Hepatocyte (in vitro differentiated cells): ENCODE data around the gene COL4A2. TPM values are rescaled to one million over a fixed set of nuclear protein-coding genes. Genes with fewer than 3 reads are reported as not detected.
"Not testable (repeated sequence)": the region's sequence is repeated elsewhere in the genome, so short reads cannot be mapped to it uniquely, and the experiment has no call there.

Experiments used
- DNase-seq: peaks from one replicate; pipeline ENCODE4 v3.0.0-alpha.2; 2016; ENCODE audit warnings: low spot score
- H2AFZ ChIP-seq: fragments of 200-600 bp; sonication (generic); 2 replicates; pipeline ENCODE4 v1.6.0; 2016; ENCODE audit warnings: antibody characterized with exemption, mild to moderate bottlenecking
- H3K27ac ChIP-seq: fragments of 200-600 bp; sonication (generic); 2 replicates; pipeline ENCODE4 v1.5.1; 2016; ENCODE audit warnings: mild to moderate bottlenecking
- H3K27me3 ChIP-seq: fragments of 200-600 bp; sonication (generic); 2 replicates; pipeline ENCODE4 v1.6.1; 2016
- H3K36me3 ChIP-seq: fragments of 200-600 bp; sonication (generic); replicated peaks from 2 replicates; pipeline ENCODE4 v1.5.1; 2016; ENCODE audit warnings: low read depth; ENCODE audit not compliant: insufficient read depth
- H3K4me1 ChIP-seq: fragments of 200-600 bp; sonication (generic); 2 replicates; pipeline ENCODE4 v1.5.1; 2016; ENCODE audit warnings: mild to moderate bottlenecking, moderate library complexity; ENCODE audit not compliant: insufficient read depth
- H3K4me2 ChIP-seq: fragments of 200-600 bp; sonication (generic); 2 replicates; pipeline ENCODE4 v1.6.0; 2016
- H3K4me3 ChIP-seq: fragments of 200-600 bp; sonication (generic); 2 replicates; pipeline ENCODE4 v1.5.1; 2016; ENCODE audit warnings: mild to moderate bottlenecking
- H3K79me2 ChIP-seq: fragments of 200-600 bp; sonication (generic); 2 replicates; pipeline ENCODE4 v1.6.0; 2017; ENCODE audit warnings: mild to moderate bottlenecking
- H3K9me2 ChIP-seq: fragments of 200-600 bp; sonication (generic); replicated peaks from 2 replicates; pipeline ENCODE4 v1.6.0; 2017; ENCODE audit warnings: mild to moderate bottlenecking; ENCODE audit not compliant: insufficient read depth
- H3K9me3 ChIP-seq: fragments of 200-600 bp; sonication (generic); 2 replicates; pipeline ENCODE4 v1.5.1; 2016; ENCODE audit warnings: low read depth, mild to moderate bottlenecking
- H4K20me1 ChIP-seq: fragments of 200-600 bp; sonication (generic); 2 replicates; pipeline ENCODE4 v1.6.0; 2016; ENCODE audit warnings: mild to moderate bottlenecking; ENCODE audit not compliant: insufficient read depth, poor library complexity, severe bottlenecking
- EZH2 ChIP-seq: fragments of 200-600 bp; sonication (generic); IDR thresholded peaks from 2 replicates; pipeline ENCODE4 v1.6.1; 2016; ENCODE audit warnings: antibody characterized with exemption, mild to moderate bottlenecking, borderline replicate concordance
- EZH2phosphoT487 ChIP-seq: fragments of 200-600 bp; sonication (generic); IDR thresholded peaks from one replicate; pipeline ENCODE4 v1.6.1; 2018; ENCODE audit warnings: antibody characterized with exemption, mild to moderate bottlenecking, low read depth, moderate library complexity; ENCODE audit not compliant: unreplicated experiment, severe bottlenecking
- WGBS: methylation state at CpG from one replicate; pipeline ENCODE4 v1.1.6; 2016; ENCODE audit warnings: low lambda C conversion rate; ENCODE audit errors: missing lambda C conversion rate; 5-methylcytosine and 5-hydroxymethylcytosine counted together
- polyA plus RNA-seq: library from polyadenylated mRNA; unstranded; fragments of >200 nt; fragmentation: Nextera tagmentation; extraction: Ambion mirVana; gene quantifications from 2 replicates; pipeline ENCODE4 v1.2.1, GENCODE V29; 2016
- total RNA-seq: library from RNA; depleted of rRNA; stranded (reverse); fragments of >200 nt; gene quantifications from 2 replicates; pipeline ENCODE4 v1.2.3, GENCODE V29; 2014
- TF ChIP-seq, protein P1 (sequence below): fragments of 200-600 bp; sonication (generic); IDR thresholded peaks from 2 replicates; pipeline ENCODE4 v1.5.1; 2016; ENCODE audit warnings: antibody characterized with exemption, mild to moderate bottlenecking; ENCODE audit not compliant: poor library complexity

Gene COL4A2
- total and polyA plus RNA-seq, 2 experiments from 2014 or later: 171 to 221 TPM

DNA sequence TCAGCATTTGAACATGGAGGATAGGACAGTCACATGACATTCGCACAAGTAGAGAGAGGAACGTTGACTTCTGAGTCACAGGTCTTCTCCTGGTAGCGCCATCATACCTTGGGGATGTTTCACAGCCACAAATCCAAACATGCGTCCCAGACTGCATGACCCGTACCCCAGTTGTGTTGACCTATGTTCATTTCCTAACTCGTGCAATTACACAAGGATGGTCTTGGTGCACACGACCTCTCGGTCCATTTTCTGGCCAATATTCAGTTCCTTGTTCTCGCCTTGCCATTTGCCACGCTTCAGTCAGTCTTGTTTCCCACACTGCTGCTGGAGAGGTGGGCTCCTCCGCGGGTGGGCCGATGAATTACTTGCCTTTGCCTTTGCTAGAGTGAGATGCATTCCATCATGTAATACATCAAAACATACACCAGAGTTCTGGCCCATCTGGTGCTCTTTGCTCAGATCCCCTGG lies 87.3 kb downstream of the COL4A2 start:
- no peak overlapping the region for H3K4me2 ChIP-seq
- peaks cover 13% of the 10 kb centered on the region for H3K4me1 ChIP-seq
- H3K79me2 ChIP-seq: peaks cover 8% of the 10 kb centered on the region
- 94% methylated on average over 13 of the region's 13 CpGs for WGBS
- no peaks in the 10 kb centered on the region for H3K36me3 ChIP-seq
- no peaks in the 10 kb centered on the region for H3K9me3 ChIP-seq
- no peak for DNase-seq
- H3K27me3 ChIP-seq: no peaks in the 10 kb centered on the region
- no peak overlapping the region for H3K4me3 ChIP-seq
- H2AFZ ChIP-seq: no peak overlapping the region
- no peak overlapping the region for H3K27ac ChIP-seq
- no peaks in the 10 kb centered on the region for H3K9me2 ChIP-seq
- H4K20me1 ChIP-seq: no peaks in the 10 kb centered on the region
- TF ChIP-seq, protein P1, sequence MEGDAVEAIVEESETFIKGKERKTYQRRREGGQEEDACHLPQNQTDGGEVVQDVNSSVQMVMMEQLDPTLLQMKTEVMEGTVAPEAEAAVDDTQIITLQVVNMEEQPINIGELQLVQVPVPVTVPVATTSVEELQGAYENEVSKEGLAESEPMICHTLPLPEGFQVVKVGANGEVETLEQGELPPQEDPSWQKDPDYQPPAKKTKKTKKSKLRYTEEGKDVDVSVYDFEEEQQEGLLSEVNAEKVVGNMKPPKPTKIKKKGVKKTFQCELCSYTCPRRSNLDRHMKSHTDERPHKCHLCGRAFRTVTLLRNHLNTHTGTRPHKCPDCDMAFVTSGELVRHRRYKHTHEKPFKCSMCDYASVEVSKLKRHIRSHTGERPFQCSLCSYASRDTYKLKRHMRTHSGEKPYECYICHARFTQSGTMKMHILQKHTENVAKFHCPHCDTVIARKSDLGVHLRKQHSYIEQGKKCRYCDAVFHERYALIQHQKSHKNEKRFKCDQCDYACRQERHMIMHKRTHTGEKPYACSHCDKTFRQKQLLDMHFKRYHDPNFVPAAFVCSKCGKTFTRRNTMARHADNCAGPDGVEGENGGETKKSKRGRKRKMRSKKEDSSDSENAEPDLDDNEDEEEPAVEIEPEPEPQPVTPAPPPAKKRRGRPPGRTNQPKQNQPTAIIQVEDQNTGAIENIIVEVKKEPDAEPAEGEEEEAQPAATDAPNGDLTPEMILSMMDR: no peak
- TF ChIP-seq EZH2phosphoT487 (no peak), EZH2 (no peak)

DNA sequence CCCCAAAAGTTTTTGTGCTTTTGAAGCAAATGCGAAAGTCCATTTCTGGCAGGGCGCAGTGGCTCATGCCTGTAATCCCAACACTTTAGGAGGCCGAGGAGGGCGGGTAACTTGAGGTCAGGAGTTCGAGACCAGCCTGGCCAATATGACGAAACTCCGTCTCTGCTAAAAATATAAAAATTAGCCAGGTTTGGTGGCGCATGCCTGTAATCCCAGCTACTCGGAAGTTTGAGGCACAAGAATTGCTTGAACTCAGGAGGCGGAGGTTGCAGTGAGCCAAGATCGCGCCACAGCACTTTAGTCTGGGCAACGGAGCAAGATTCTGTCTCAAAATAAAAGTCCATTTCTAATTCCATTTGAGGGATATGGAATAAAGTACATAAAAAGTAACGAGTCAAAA lies 88.5 kb downstream of the COL4A2 start:
- not testable (repeated sequence) for H3K36me3 ChIP-seq, H3K4me2 ChIP-seq, H3K79me2 ChIP-seq, H2AFZ ChIP-seq, H3K4me3 ChIP-seq, H3K9me3 ChIP-seq, DNase-seq, H4K20me1 ChIP-seq, H3K27me3 ChIP-seq, H3K9me2 ChIP-seq
- 96% methylated on average over 14 of the region's 14 CpGs for WGBS
- peaks cover 15% of the 10 kb centered on the region for H3K4me1 ChIP-seq
- peak overlapping the region; percentile 84 for H3K27ac ChIP-seq

DNA sequence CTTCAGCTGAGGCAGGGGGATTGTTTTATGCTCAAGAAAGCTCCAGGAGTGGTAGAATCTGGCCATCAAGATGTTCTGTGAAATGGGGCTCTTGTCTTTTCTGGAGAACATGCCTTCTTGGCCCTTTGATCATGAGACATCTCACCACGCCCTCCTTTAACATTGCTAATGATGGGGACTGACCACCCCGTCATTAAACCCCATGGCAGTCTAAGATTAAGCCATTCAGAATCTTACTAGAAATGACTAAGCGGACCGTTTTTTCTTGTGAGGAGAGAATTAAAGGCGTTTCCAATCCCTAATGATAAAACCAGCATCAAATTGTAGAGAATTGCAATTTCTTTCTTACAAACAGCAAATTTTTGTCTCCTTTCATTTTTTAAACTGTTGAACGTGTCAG lies 89.4 kb downstream of the COL4A2 start:
- no peak overlapping the region for H2AFZ ChIP-seq
- 64% methylated on average over 6 of the region's 6 CpGs for WGBS
- H3K9me2 ChIP-seq: no peaks in the 10 kb centered on the region
- H3K4me2 ChIP-seq: no peak overlapping the region
- no peaks in the 10 kb centered on the region for H4K20me1 ChIP-seq
- no peak for TF ChIP-seq EZH2
- TF ChIP-seq, protein P1: no peak
- no peak for TF ChIP-seq EZH2phosphoT487
- peaks cover 15% of the 10 kb centered on the region for H3K4me1 ChIP-seq
- no peaks in the 10 kb centered on the region for H3K9me3 ChIP-seq
- H3K36me3 ChIP-seq: no peaks in the 10 kb centered on the region
- no peak overlapping the region for H3K4me3 ChIP-seq
- H3K79me2 ChIP-seq: no peaks in the 10 kb centered on the region
- peak overlapping the region; percentile 84 for H3K27ac ChIP-seq
- no peaks in the 10 kb centered on the region for H3K27me3 ChIP-seq
- no peak for DNase-seq

DNA sequence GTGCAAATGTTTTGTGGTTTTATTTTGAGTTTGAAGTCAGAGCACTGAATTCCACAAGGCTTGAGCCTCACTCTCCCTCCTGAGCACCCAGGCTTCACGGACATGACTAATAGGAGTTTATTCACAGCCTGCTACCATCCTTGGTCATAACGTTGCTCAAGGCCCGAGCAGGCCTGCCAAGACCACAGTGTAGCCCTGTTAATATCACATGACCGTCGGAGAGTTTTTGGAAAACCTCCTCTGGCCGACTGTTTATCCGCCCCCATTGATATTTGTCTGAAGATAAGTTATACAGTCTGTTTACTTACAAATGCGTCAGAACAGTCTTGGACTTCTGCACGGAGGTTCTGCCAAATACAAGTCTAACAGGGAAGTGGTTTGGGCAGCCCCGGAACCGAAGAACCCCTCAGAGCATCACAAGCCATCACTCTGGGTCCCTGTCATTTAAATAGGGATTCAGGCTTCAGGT lies 89.9 kb downstream of the COL4A2 start:
- Histone ChIP-seq H4K20me1 (no peaks in the 10 kb centered on the region), H3K4me3 (no peak overlapping the region), H2AFZ (no peak overlapping the region), H3K36me3 (no peaks in the 10 kb centered on the region), H3K79me2 (no peaks in the 10 kb centered on the region), H3K27ac (peak overlapping the region; percentile 84), H3K9me3 (no peaks in the 10 kb centered on the region), H3K9me2 (no peaks in the 10 kb centered on the region), H3K27me3 (no peaks in the 10 kb centered on the region), H3K4me1 (peaks cover 15% of the 10 kb centered on the region), H3K4me2 (peak overlapping the region; percentile 25)
- WGBS: 54% methylated on average over 11 of the region's 11 CpGs
- no peak for TF ChIP-seq EZH2
- TF ChIP-seq EZH2phosphoT487: no peak
- TF ChIP-seq, protein P1: no peak
- peak; percentile 73 for DNase-seq
